GM23248 (cell line): ENCODE data around the gene CDH7. TPM values are rescaled to one million over a fixed set of nuclear protein-coding genes. Genes with fewer than 3 reads are reported as not detected.

ENCODE experiments used
- DNase-seq: peaks from one replicate; pipeline ENCODE4 v3.0.0-alpha.2; 2015
- H2AFZ ChIP-seq: fragments of 200-600 bp; sonication (generic); 2 replicates; pipeline ENCODE4 v1.6.1; 2016; ENCODE audit warnings: antibody characterized with exemption
- H3F3A ChIP-seq: fragments of 200-600 bp; sonication (generic); 2 replicates; pipeline ENCODE4 v1.6.1; 2016; ENCODE audit warnings: mild to moderate bottlenecking, antibody characterized with exemption, mixed run types; ENCODE audit not compliant: insufficient read depth
- H3K27ac ChIP-seq: fragments of 200-600 bp; sonication (generic); 2 replicates; pipeline ENCODE4 v1.5.1; 2016; ENCODE audit warnings: mild to moderate bottlenecking
- H3K27me3 ChIP-seq: fragments of 200-600 bp; sonication (generic); replicated peaks from 2 replicates; pipeline ENCODE4 v1.6.1; 2016; ENCODE audit warnings: mild to moderate bottlenecking; ENCODE audit not compliant: insufficient read depth
- H3K36me3 ChIP-seq: fragments of 200-600 bp; sonication (generic); 2 replicates; pipeline ENCODE4 v1.6.1; 2016; ENCODE audit warnings: low read depth, mild to moderate bottlenecking
- H3K4me1 ChIP-seq: fragments of 200-600 bp; sonication (generic); 2 replicates; pipeline ENCODE4 v1.6.1; 2016; ENCODE audit warnings: mild to moderate bottlenecking; ENCODE audit not compliant: insufficient read depth
- H3K4me2 ChIP-seq: fragments of 200-600 bp; sonication (generic); one replicate; pipeline ENCODE4 v1.6.1; 2016; ENCODE audit warnings: mild to moderate bottlenecking; ENCODE audit not compliant: unreplicated experiment
- H3K4me3 ChIP-seq: fragments of 200-600 bp; sonication (generic); 2 replicates; pipeline ENCODE4 v1.5.1; 2016; ENCODE audit warnings: mild to moderate bottlenecking
- H3K79me2 ChIP-seq: fragments of 200-600 bp; sonication (generic); 2 replicates; pipeline ENCODE4 v1.6.1; 2016; ENCODE audit warnings: mild to moderate bottlenecking; ENCODE audit not compliant: insufficient read depth
- H3K9ac ChIP-seq: fragments of 200-600 bp; sonication (generic); 2 replicates; pipeline ENCODE4 v1.6.1; 2016; ENCODE audit warnings: mild to moderate bottlenecking
- H3K9me2 ChIP-seq: fragments of 200-600 bp; sonication (generic); 2 replicates; pipeline ENCODE4 v1.6.1; 2016; ENCODE audit warnings: mixed run types, mild to moderate bottlenecking, moderate library complexity; ENCODE audit not compliant: insufficient read depth
- H3K9me3 ChIP-seq: fragments of 200-600 bp; sonication (generic); one replicate; pipeline ENCODE4 v1.6.1; 2017; ENCODE audit warnings: low read depth
- H4K20me1 ChIP-seq: fragments of 200-600 bp; sonication (generic); 2 replicates; pipeline ENCODE4 v1.6.0; 2016; ENCODE audit not compliant: insufficient read depth
- EZH2 ChIP-seq: fragments of 200-600 bp; sonication (generic); IDR thresholded peaks from 2 replicates; pipeline ENCODE4 v1.6.1; 2018; ENCODE audit warnings: antibody characterized with exemption, mild to moderate bottlenecking; ENCODE audit not compliant: insufficient read depth, poor library complexity, severe bottlenecking
- EZH2phosphoT487 ChIP-seq: fragments of 200-600 bp; sonication (generic); IDR thresholded peaks from 2 replicates; pipeline ENCODE4 v1.6.1; 2018; ENCODE audit warnings: antibody characterized with exemption, moderate library complexity, mild to moderate bottlenecking, low read depth; ENCODE audit not compliant: insufficient read depth
- WGBS, 2 experiments: methylation state at CpG; one replicate each; pipeline ENCODE4 v1.1.6; 2015 to 2017; ENCODE audit warnings: low lambda C conversion rate in 2 of 2, low coverage in 1 of 2; ENCODE audit errors: missing lambda C conversion rate in 2 of 2; 5-methylcytosine and 5-hydroxymethylcytosine counted together
- in situ Hi-C: fragments of 300-500 bp; cut with MboI; formaldehyde crosslinking; loops from 2 replicates; pipeline ENCODE4 v1.15.0; 2020
- polyA plus RNA-seq: library from polyadenylated mRNA; unstranded; fragments of >200 nt; fragmentation: Nextera tagmentation; extraction: Ambion mirVana; gene quantifications from 2 replicates; pipeline ENCODE4 v1.2.1, GENCODE V29; 2016
- total RNA-seq: library from RNA; depleted of rRNA; stranded (reverse); fragments of >200 nt; shearing (Covaris generic); gene quantifications from 2 replicates; pipeline ENCODE4 v1.2.3, GENCODE V29; 2014

CDH7 gene
- total and polyA plus RNA-seq, 2 experiments from 2014 or later: not detected

DNA sequence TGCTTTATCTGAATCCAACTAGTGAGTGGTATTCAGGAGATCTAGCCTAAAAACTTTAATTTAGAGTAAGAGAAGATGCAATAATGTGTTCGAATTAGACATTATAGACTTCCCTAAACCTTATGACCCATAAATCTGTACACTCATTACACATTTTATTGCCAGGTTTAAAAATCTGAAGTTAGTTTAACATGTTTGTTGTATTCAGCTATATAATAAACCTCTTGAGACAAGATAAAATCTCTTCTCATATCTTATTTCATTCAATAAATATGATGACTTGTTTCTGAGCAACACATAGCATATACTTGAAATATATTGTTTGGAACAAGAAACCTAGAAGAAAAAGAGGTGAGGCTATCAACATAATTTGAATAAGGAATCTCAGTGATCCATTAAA lies 150.7 kb downstream of the CDH7 start:
- DNase-seq: no peak
- no peaks in the 10 kb centered on the region for H3K27me3 ChIP-seq
- no peak overlapping the region for H3K4me2 ChIP-seq
- H3K36me3 ChIP-seq: no peaks in the 10 kb centered on the region
- H3K4me3 ChIP-seq: no peak overlapping the region
- no peak for TF ChIP-seq EZH2
- no peak for TF ChIP-seq EZH2phosphoT487
- H3K9me2 ChIP-seq: no peaks in the 10 kb centered on the region
- no peaks in the 10 kb centered on the region for H3K79me2 ChIP-seq
- peaks cover 3% of the 10 kb centered on the region for H3K9me3 ChIP-seq
- no peaks in the 10 kb centered on the region for H4K20me1 ChIP-seq
- in situ Hi-C loops: no loop called here
- H3F3A ChIP-seq: no peaks in the 10 kb centered on the region
- no peaks in the 10 kb centered on the region for H3K4me1 ChIP-seq
- H3K27ac ChIP-seq: no peak overlapping the region
- H2AFZ ChIP-seq: no peak overlapping the region
- 0 to 8% methylated on average over 1 of the region's 1 CpG for WGBS, 2 experiments
- no peak overlapping the region for H3K9ac ChIP-seq

GRCh38 chr18:65906621-65907034 lies 155.8 kb downstream of the CDH7 start:
- no peaks in the 10 kb centered on the region for H4K20me1 ChIP-seq
- H2AFZ ChIP-seq: no peak overlapping the region
- H3K9ac ChIP-seq: no peak overlapping the region
- H3K36me3 ChIP-seq: no peaks in the 10 kb centered on the region
- no peaks in the 10 kb centered on the region for H3K4me1 ChIP-seq
- H3K4me3 ChIP-seq: no peak overlapping the region
- peaks cover 2% of the 10 kb centered on the region for H3K9me3 ChIP-seq
- in situ Hi-C loops: no loop called here
- H3K79me2 ChIP-seq: no peaks in the 10 kb centered on the region
- 19 to 39% methylated on average over 1 of the region's 1 CpG for WGBS, 2 experiments
- no peaks in the 10 kb centered on the region for H3K9me2 ChIP-seq
- no peak overlapping the region for H3K4me2 ChIP-seq
- H3K27me3 ChIP-seq: no peaks in the 10 kb centered on the region
- no peak for DNase-seq
- TF ChIP-seq EZH2phosphoT487 (no peak), EZH2 (no peak)
- H3K27ac ChIP-seq: no peak overlapping the region
- no peaks in the 10 kb centered on the region for H3F3A ChIP-seq

DNA sequence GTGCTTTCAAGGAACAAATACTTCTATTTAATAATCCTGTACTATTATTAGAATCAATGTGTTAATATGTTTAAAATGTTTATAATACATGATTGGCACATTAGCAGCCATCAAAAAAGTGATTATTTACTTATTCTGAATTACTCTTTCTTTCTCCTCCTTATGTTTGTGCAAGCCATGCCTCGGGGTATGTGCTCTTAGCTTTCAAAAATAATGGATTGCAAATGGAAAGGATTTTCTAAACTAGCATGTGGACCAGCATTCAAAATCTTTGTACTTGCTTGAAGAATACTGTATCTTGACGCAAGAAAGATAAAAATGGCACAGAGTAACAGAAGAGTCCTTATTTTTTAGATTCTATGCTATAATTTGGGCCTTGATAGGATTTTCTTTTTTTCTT lies 156.5 kb downstream of the CDH7 start:
- no peaks in the 10 kb centered on the region for H3K4me1 ChIP-seq
- H3K79me2 ChIP-seq: no peaks in the 10 kb centered on the region
- H3K27me3 ChIP-seq: no peaks in the 10 kb centered on the region
- in situ Hi-C loops: no loop called here
- WGBS, 2 experiments: 7 to 8% methylated on average over 2 of the region's 2 CpGs
- no peaks in the 10 kb centered on the region for H4K20me1 ChIP-seq
- H3K9me3 ChIP-seq: peaks cover 2% of the 10 kb centered on the region
- H3K4me2 ChIP-seq: no peak overlapping the region
- no peak overlapping the region for H3K4me3 ChIP-seq
- no peaks in the 10 kb centered on the region for H3K9me2 ChIP-seq
- no peak for TF ChIP-seq EZH2
- no peak for DNase-seq
- no peak overlapping the region for H3K27ac ChIP-seq
- H3K9ac ChIP-seq: no peak overlapping the region
- H2AFZ ChIP-seq: no peak overlapping the region
- no peaks in the 10 kb centered on the region for H3F3A ChIP-seq
- H3K36me3 ChIP-seq: no peaks in the 10 kb centered on the region

DNA sequence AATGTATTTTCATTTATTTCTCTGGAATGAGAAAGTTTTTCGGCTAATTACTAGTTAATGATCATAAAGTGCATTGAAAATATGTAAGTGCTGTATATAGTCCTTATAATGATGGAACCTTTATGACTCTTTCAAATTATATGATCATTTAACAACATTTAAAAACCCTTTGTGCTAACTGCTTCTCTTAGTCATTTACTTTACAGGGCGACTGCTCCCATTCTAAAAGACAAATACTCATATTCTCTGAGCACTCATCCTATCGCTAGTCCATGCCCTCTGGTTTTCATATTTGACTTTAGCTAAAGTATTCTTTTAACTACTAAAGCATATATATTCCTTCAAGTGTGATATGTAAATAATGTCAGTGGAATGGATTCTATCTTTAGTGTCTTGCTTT lies 168.2 kb downstream of the CDH7 start:
- H4K20me1 ChIP-seq: no peaks in the 10 kb centered on the region
- H3K36me3 ChIP-seq: no peaks in the 10 kb centered on the region
- no peak overlapping the region for H3K9ac ChIP-seq
- 4 to 12% methylated on average over 3 of the region's 3 CpGs for WGBS, 2 experiments
- no peak overlapping the region for H3K4me2 ChIP-seq
- no peak overlapping the region for H2AFZ ChIP-seq
- in situ Hi-C loops: no loop called here
- H3K27ac ChIP-seq: no peak overlapping the region
- no peaks in the 10 kb centered on the region for H3F3A ChIP-seq
- no peaks in the 10 kb centered on the region for H3K9me2 ChIP-seq
- no peaks in the 10 kb centered on the region for H3K79me2 ChIP-seq
- H3K9me3 ChIP-seq: no peaks in the 10 kb centered on the region
- H3K4me3 ChIP-seq: no peak overlapping the region
- TF ChIP-seq EZH2: no peak
- DNase-seq: no peak
- H3K4me1 ChIP-seq: no peaks in the 10 kb centered on the region
- no peaks in the 10 kb centered on the region for H3K27me3 ChIP-seq

DNA sequence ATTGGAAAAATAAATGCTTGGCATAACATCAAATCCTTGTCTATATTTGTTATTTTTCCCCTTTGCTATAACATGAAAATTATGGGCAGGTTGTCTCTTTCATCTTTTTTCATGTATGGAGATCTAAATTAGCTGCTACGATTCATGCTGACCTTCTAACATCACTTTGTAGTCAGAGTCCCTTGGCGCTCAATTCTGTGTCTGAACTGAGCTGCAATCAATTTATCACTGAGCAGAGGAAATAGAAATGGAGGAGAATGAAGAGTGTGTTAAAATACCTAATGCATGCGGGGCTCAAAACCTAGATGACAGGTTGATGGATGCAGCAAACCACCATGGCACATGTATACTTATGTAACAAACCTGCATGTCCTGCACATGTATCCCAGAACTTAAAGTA lies 168.9 kb downstream of the CDH7 start:
- in situ Hi-C loops: no loop called here
- Histone ChIP-seq H3K36me3 (no peaks in the 10 kb centered on the region), H3K27me3 (no peaks in the 10 kb centered on the region), H3K4me3 (no peak overlapping the region), H3K9me2 (no peaks in the 10 kb centered on the region), H3K27ac (no peak overlapping the region), H3K9me3 (no peaks in the 10 kb centered on the region), H3K4me2 (no peak overlapping the region), H3K79me2 (no peaks in the 10 kb centered on the region), H2AFZ (no peak overlapping the region), H3K9ac (no peak overlapping the region), H3F3A (no peaks in the 10 kb centered on the region), H3K4me1 (no peaks in the 10 kb centered on the region), H4K20me1 (no peaks in the 10 kb centered on the region)
- DNase-seq: no peak
- 3 to 9% methylated on average over 3 of the region's 3 CpGs for WGBS, 2 experiments
- TF ChIP-seq EZH2 (no peak), EZH2phosphoT487 (no peak)
